Body of pancreas (tissue), 4 donors: ENCODE measurements around the gene PAOX. TPM values are rescaled to one million over a fixed set of nuclear protein-coding genes. Genes with fewer than 3 reads are reported as not detected.
"Not testable (repeated sequence)": the region's sequence is repeated elsewhere in the genome, so short reads cannot be mapped to it uniquely, and the experiment has no call there.

ENCODE experiments used
- ATAC-seq: fragments of 150-250 bp; one replicate; pipeline ENCODE4 v1.9.1; 2016
- DNase-seq, 4 donors: peaks; one replicate each; pipeline ENCODE4 v3.0.0-alpha.2; 2019
- H3K27ac ChIP-seq, 4 donors: fragments of 200-600 bp; sonication (generic); 1 replicate in 3 of 4; 2 replicates in 1 of 4; pipeline versions ENCODE4 v1.5.1 to v1.6.1; 2016 to 2019; ENCODE audit warnings: mild to moderate bottlenecking in 1 of 4, mixed read lengths in 1 of 4, moderate library complexity in 1 of 4
- H3K27me3 ChIP-seq, 2 donors: fragments of 200-600 bp; sonication (generic); one replicate each; pipeline ENCODE4 v1.6.0; 2016; ENCODE audit warnings: mild to moderate bottlenecking in 1 of 2
- H3K36me3 ChIP-seq, 2 donors: fragments of 200-600 bp; sonication (generic); replicated peaks in 1 of 2; 2 replicates each; pipeline ENCODE4 v1.5.1; 2016; ENCODE audit warnings: low read depth in 2 of 2; ENCODE audit not compliant: insufficient read depth in 1 of 2
- H3K4me1 ChIP-seq: fragments of 200-600 bp; sonication (generic); one replicate; pipeline ENCODE4 v1.6.0; 2016
- H3K4me3 ChIP-seq, 2 donors: fragments of 200-600 bp; sonication (generic); 1 replicate in 1 of 2; 2 replicates in 1 of 2; pipeline ENCODE4 v1.5.1; 2016 to 2019
- H3K9me3 ChIP-seq, 3 donors: fragments of 200-600 bp; sonication (generic); 1 replicate in 2 of 3; 2 replicates in 1 of 3; pipeline ENCODE4 v1.5.1; 2016
- POLR2A ChIP-seq, 3 donors: fragments of 450-650 bp; IDR thresholded peaks; one replicate each; pipeline ENCODE4 v1.6.1; 2016; ENCODE audit warnings: antibody characterized with exemption in 3 of 3, mild to moderate bottlenecking in 2 of 3
- WGBS, 2 donors: methylation state at CpG; one replicate each; pipeline ENCODE4 v1.1.5; 2017; 5-methylcytosine and 5-hydroxymethylcytosine counted together
- intact Hi-C: fragments of 100-400 bp; cut with DNase I; formaldehyde crosslinking; loops from one replicate; pipeline ENCODE4 v1.15.1; 2023
- total RNA-seq, 2 donors: library from RNA; depleted of rRNA; stranded (reverse); fragments of >200 nt; gene quantifications; one replicate each; pipeline ENCODE4 v1.1.0, GENCODE V29; 2016
- TF ChIP-seq, protein P1 (sequence below), 7 experiments: fragments of 450-650 bp in 4 of 7; fragments of 200-600 bp in 3 of 7; sonication (generic) in 3 of 7; IDR thresholded peaks; one replicate each; pipeline ENCODE4 v1.5.1; 2016 to 2019; ENCODE audit warnings: antibody characterized with exemption in 7 of 7

Gene PAOX
- total RNA-seq, 2 donors from 2014 or later: 8.3 to 9.6 TPM

DNA sequence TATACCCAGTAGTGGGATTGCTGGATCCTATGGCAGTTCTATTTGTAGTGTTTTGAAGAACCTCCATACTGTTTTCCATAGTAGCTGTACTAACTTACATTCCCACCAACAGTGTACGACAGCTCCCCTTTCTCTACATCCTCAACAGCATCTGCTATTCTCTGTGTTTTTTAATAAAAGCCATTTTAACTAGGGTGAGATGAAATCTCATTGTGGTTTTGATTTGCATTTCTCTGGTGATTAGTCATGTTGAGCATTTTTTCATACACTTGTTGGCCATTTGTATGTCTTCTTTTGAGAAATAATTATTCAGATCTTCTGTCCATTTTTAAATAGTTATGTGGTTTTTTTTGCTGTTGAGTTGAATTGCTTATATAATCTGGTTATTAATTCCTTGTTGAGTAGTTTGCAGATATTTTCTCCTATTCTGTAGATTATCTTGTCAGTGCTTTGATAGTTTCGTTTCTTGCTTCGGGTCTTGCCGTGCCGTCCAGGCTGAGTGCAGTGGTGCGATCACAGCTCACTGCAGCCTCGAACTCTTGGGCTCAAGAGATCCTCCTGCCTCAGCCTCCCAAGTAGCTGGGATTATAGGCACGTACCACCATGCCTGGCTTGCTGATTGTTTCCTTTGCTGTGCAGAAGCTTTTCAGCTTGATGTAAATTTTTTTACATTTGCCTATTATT is 26.9 kb downstream of the PAOX start:
- ATAC-seq (no peak), DNase-seq (no peak)
- Histone ChIP-seq H3K36me3 (peaks cover 5 to 15% of the 10 kb centered on the region in 2 donors), H3K4me1 (no peaks in the 10 kb centered on the region), H3K27me3 (no peaks in the 10 kb centered on the region), H3K4me3 (no peak overlapping the region), H3K9me3 (no peaks in the 10 kb centered on the region), H3K27ac (no peak overlapping the region)
- TF ChIP-seq, protein P1, sequence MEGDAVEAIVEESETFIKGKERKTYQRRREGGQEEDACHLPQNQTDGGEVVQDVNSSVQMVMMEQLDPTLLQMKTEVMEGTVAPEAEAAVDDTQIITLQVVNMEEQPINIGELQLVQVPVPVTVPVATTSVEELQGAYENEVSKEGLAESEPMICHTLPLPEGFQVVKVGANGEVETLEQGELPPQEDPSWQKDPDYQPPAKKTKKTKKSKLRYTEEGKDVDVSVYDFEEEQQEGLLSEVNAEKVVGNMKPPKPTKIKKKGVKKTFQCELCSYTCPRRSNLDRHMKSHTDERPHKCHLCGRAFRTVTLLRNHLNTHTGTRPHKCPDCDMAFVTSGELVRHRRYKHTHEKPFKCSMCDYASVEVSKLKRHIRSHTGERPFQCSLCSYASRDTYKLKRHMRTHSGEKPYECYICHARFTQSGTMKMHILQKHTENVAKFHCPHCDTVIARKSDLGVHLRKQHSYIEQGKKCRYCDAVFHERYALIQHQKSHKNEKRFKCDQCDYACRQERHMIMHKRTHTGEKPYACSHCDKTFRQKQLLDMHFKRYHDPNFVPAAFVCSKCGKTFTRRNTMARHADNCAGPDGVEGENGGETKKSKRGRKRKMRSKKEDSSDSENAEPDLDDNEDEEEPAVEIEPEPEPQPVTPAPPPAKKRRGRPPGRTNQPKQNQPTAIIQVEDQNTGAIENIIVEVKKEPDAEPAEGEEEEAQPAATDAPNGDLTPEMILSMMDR (IDR thresholded peaks at IDR 0.05): no peak
- TF ChIP-seq POLR2A (IDR thresholded peaks at IDR 0.05): no peak
- intact Hi-C loops: no loop called here
- 95 to 98% methylated on average over 8 of the region's 8 CpGs for WGBS, 2 donors

DNA sequence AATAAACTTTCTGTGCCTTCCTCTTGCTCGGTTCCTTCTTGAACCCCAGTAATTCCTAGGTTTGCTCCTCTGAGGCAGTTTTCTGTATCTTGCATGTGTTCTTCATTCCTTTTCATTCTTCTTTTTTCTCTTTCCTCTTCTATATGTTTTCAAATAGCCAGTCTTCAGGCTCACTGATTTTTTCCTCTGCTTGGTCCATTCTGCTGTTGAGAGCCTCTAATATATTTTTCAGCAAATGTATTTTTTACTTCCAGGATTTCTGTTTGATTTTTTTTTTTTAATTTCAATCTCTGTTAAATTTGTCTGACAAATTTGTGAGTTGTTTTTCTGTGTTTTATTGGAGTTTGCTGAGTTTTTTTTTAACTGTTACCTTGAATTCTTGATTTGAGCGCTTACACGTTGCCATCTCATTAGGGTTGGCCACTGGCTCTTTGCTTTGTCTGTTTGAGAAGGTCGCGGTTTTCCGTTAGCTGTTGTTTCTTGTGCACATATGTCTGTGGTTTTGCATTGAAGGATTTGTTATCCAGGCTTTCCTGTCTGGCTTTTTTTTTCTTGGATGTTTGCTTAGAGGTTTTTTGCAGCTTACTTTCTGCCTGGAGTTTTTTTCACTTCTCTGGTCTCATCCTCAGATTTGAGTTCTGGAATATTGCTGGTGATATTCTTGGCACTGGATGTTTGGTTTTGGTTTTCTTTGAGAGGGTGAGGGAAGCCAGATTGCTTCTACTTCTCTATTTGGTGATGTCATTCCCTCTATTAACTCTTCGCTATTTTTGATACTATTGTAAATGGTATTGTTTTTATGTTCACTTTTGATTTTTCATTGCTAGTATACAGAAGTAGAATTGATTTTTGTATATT is 32.7 kb downstream of the PAOX start:
- TF ChIP-seq POLR2A (IDR thresholded peaks at IDR 0.05): no peak
- TF ChIP-seq, protein P1 (IDR thresholded peaks at IDR 0.05): no peak
- whole genome bisulfite sequencing, 2 donors: 96 to 99% methylated on average over 7 of the region's 7 CpGs
- H3K9me3 ChIP-seq: no peaks in the 10 kb centered on the region
- ATAC-seq: no peak
- no peak for DNase-seq
- no peak overlapping the region for H3K27ac ChIP-seq
- peaks cover 5 to 14% of the 10 kb centered on the region in 2 donors for H3K36me3 ChIP-seq
- no peaks in the 10 kb centered on the region for H3K27me3 ChIP-seq
- intact Hi-C loops: no loop called here
- H3K4me1 ChIP-seq: no peaks in the 10 kb centered on the region
- H3K4me3 ChIP-seq: no peak overlapping the region

DNA sequence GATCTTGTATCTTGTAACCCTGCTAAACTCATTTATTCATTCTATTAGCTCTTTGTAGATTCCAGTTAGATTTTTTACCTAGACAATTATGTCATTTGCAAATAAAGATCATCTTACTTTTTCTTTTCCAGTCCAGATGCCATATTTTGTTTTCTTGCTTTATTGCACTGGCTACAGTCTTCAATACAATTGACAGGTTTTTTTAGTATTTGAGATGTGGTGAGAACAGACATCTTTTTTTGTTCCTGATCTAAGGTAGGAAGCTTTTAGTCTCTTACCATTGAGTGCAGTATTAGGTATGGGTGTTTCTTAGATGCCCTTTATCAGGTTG is 33.3 kb downstream of the PAOX start:
- DNase-seq (no peak), ATAC-seq (no peak)
- H3K27me3 ChIP-seq: no peaks in the 10 kb centered on the region
- H3K27ac ChIP-seq: no peak overlapping the region
- H3K4me3 ChIP-seq: no peak overlapping the region
- H3K9me3 ChIP-seq: no peaks in the 10 kb centered on the region
- intact Hi-C loops: no loop called here
- peaks cover 5 to 14% of the 10 kb centered on the region in 2 donors for H3K36me3 ChIP-seq
- TF ChIP-seq POLR2A (IDR thresholded peaks at IDR 0.05): no peak
- TF ChIP-seq, protein P1 (IDR thresholded peaks at IDR 0.05): no peak
- no peaks in the 10 kb centered on the region for H3K4me1 ChIP-seq

DNA sequence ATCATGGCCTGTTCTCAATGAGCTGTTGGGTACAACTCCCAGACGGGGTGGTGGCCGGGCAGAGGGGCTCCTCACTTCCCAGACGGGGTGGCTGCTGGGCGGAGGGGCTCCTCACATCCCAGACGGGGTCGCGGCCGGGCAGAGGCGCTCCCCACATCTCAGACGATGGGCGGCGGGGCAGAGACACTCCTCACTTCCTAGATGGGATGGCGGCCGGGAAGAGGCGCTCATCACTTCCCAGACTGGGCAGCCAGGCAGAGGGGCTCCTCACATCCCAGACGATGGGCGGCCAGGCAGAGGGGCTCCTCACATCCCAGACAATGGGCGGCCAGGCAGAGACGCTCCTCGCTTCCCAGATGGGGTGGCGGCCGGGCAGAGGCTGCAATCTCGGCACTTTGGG is 35.3 kb downstream of the PAOX start:
- intact Hi-C loops, ATAC-seq, H3K9me3 ChIP-seq, DNase-seq, H3K27me3 ChIP-seq, H3K4me1 ChIP-seq, H3K4me3 ChIP-seq, H3K27ac ChIP-seq: not testable (repeated sequence)
- peaks cover 7 to 14% of the 10 kb centered on the region in 2 donors for H3K36me3 ChIP-seq
- WGBS, 2 donors: 92 to 96% methylated on average over 5 to 14 of the region's 23 CpGs

DNA sequence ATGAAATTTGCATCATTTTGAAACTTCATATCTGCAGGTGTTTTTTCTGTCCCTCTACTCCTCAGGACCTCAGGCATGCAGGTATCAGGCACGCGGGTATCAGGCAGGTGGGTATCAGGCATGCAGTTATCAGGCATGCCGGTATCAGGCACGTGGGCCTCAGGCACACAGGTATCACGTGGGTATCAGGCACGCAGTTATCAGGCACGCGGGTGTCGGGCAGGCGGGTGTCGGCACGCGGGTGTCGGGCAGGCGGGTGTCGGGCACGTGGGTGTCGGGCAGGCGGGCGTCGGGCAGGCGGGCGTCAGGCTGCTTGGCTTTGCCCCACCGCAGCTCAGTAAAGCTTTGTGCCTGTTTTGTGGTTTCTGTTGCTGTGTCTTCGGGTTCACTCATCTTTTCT is 36.7 kb downstream of the PAOX start:
- ATAC-seq (no peak), DNase-seq (no peak)
- H3K9me3 ChIP-seq: no peaks in the 10 kb centered on the region
- H3K36me3 ChIP-seq: peaks cover 11 to 14% of the 10 kb centered on the region in 2 donors
- no peak overlapping the region for H3K27ac ChIP-seq
- intact Hi-C loops: no loop called here
- WGBS, 2 donors: 89 to 94% methylated on average over 25 of the region's 25 CpGs
- H3K27me3 ChIP-seq: no peaks in the 10 kb centered on the region
- H3K4me3 ChIP-seq: no peak overlapping the region
- TF ChIP-seq POLR2A (IDR thresholded peaks at IDR 0.05): no peak
- TF ChIP-seq, protein P1 (IDR thresholded peaks at IDR 0.05): no peak
- H3K4me1 ChIP-seq: no peaks in the 10 kb centered on the region
